IMR-90 (cell line): ENCODE data around the gene GRM4. TPM values are rescaled to one million over a fixed set of nuclear protein-coding genes. Genes with fewer than 3 reads are reported as not detected.

Source experiments
- ATAC-seq: fragments of 200-7000 bp; cut with Tn5 transposase; 2 replicates; pipeline ENCODE4 v1.9.1; 2020; ENCODE audit warnings: low read depth, mild to moderate bottlenecking, moderate library complexity
- BruUV-seq: library from RNA; stranded (reverse); fragments of 400-500 nt; replicated peaks from 2 replicates; lab custom pipeline; 2021; lab: Mats Ljungman, UMichigan
- CTCF ChIA-PET: fragments of 300-600 bp; formaldehyde crosslinking; extraction: SDS; loops from one replicate; lab custom pipeline; 2021; ENCODE audit warnings: antibody characterized with exemption; lab: Yijun Ruan, JAX
- POLR2A ChIA-PET: fragments of 300-600 bp; sonication (Branson Sonifier 250); formaldehyde crosslinking; loops from one replicate; lab custom pipeline; 2022; ENCODE audit warnings: antibody characterized with exemption; ENCODE audit not compliant: unreplicated experiment; lab: Charles Lee
- DNase-seq: peaks from one replicate; pipeline ENCODE4 v3.0.0; 2013
- H2AFZ ChIP-seq: replicated peaks from 2 replicates; pipeline ENCODE3; 2013; ENCODE audit warnings: low read length, mild to moderate bottlenecking; ENCODE audit not compliant: poor library complexity
- H2AK5ac ChIP-seq: 2 replicates; pipeline ENCODE4 v1.6.1; 2013; ENCODE audit warnings: low read depth, low read length, inconsistent platforms
- H2AK9ac ChIP-seq: replicated peaks from 2 replicates; pipeline ENCODE3; 2013; ENCODE audit warnings: mild to moderate bottlenecking, low read depth, low read length, moderate library complexity; ENCODE audit not compliant: poor library complexity
- H2BK120ac ChIP-seq: 2 replicates; pipeline ENCODE4 v1.6.1; 2013; ENCODE audit warnings: low read depth, low read length, inconsistent platforms
- H2BK15ac ChIP-seq: 3 replicates; pipeline ENCODE4 v1.6.1; 2013; ENCODE audit warnings: low read depth, low read length, inconsistent platforms
- H2BK20ac ChIP-seq: 2 replicates; pipeline ENCODE4 v1.6.1; 2013; ENCODE audit warnings: low read depth, mild to moderate bottlenecking, inconsistent platforms, low read length, moderate library complexity
- H2BK5ac ChIP-seq: 2 replicates; pipeline ENCODE4 v1.6.1; 2013; ENCODE audit warnings: mild to moderate bottlenecking, low read depth, low read length, inconsistent platforms; ENCODE audit not compliant: poor library complexity, severe bottlenecking
- H3K14ac ChIP-seq: replicated peaks from 2 replicates; pipeline ENCODE4 v1.6.1; 2013; ENCODE audit warnings: low read depth, low read length, inconsistent platforms
- H3K18ac ChIP-seq: 2 replicates; pipeline ENCODE4 v1.6.1; 2013; ENCODE audit warnings: low read depth, low read length, control low read depth
- H3K23ac ChIP-seq: 2 replicates; pipeline ENCODE4 v1.6.1; 2013; ENCODE audit warnings: low read depth, low read length, inconsistent platforms
- H3K27ac ChIP-seq: 2 replicates; pipeline ENCODE4 v1.5.1; 2013; ENCODE audit warnings: mild to moderate bottlenecking, control low read depth, low read length; ENCODE audit not compliant: insufficient read depth
- H3K27me3 ChIP-seq: 2 replicates; pipeline ENCODE4 v1.6.1; 2013; ENCODE audit warnings: low read length; ENCODE audit not compliant: control insufficient read depth, insufficient read depth
- H3K36me3 ChIP-seq: 2 replicates; pipeline ENCODE4 v1.6.1; 2013; ENCODE audit warnings: low read length, mixed read lengths; ENCODE audit not compliant: control insufficient read depth, insufficient read depth
- H3K4ac ChIP-seq: 2 replicates; pipeline ENCODE4 v1.6.1; 2013; ENCODE audit warnings: low read depth, low read length, inconsistent platforms
- H3K4me1 ChIP-seq: 2 replicates; pipeline ENCODE4 v1.6.1; 2013; ENCODE audit warnings: low read length, mixed read lengths; ENCODE audit not compliant: control insufficient read depth, insufficient read depth
- H3K4me2 ChIP-seq: 2 replicates; pipeline ENCODE4 v1.6.1; 2013; ENCODE audit warnings: low read depth, mild to moderate bottlenecking, control low read depth, low read length, moderate library complexity
- H3K4me3 ChIP-seq: 2 replicates; pipeline ENCODE4 v1.5.1; 2013; ENCODE audit warnings: low read depth, mild to moderate bottlenecking, control low read depth, low read length, moderate library complexity; ENCODE audit not compliant: insufficient read depth
- H3K56ac ChIP-seq: 2 replicates; pipeline ENCODE4 v1.6.1; 2013; ENCODE audit warnings: low read length, inconsistent platforms; ENCODE audit not compliant: insufficient read depth; ENCODE audit errors: extremely low read depth
- H3K79me1 ChIP-seq, 2 experiments: 2 replicates each; pipeline ENCODE4 v1.6.1; 2013; ENCODE audit warnings: low read length in 2 of 2, inconsistent platforms in 1 of 2, low read depth in 1 of 2
- H3K9ac ChIP-seq: 2 replicates; pipeline ENCODE4 v1.6.1; 2013; ENCODE audit warnings: low read depth, low read length, control low read depth
- H3K9me1 ChIP-seq: 2 replicates; pipeline ENCODE4 v1.6.1; 2013; ENCODE audit warnings: low read length, inconsistent platforms; ENCODE audit not compliant: insufficient read depth
- H3K9me3 ChIP-seq: 2 replicates; pipeline ENCODE4 v1.6.1; 2013; ENCODE audit warnings: low read length; ENCODE audit not compliant: control insufficient read depth, insufficient read depth
- H4K20me1 ChIP-seq: 2 replicates; pipeline ENCODE4 v1.6.1; 2013; ENCODE audit warnings: low read length, inconsistent platforms; ENCODE audit not compliant: insufficient read depth
- H4K5ac ChIP-seq: 2 replicates; pipeline ENCODE4 v1.6.1; 2013; ENCODE audit warnings: mild to moderate bottlenecking, low read depth, low read length, control low read depth
- H4K8ac ChIP-seq, 2 experiments: 2 replicates each; pipeline ENCODE4 v1.6.1; 2013; ENCODE audit warnings: low read depth in 2 of 2, low read length in 2 of 2, control low read depth in 1 of 2, inconsistent platforms in 1 of 2
- H4K91ac ChIP-seq: 2 replicates; pipeline ENCODE4 v1.6.1; 2013; ENCODE audit warnings: low read depth, low read length, inconsistent platforms; ENCODE audit not compliant: insufficient read depth
- CHD1 ChIP-seq: IDR thresholded peaks from 2 replicates; pipeline ENCODE4 v1.6.1; 2012; ENCODE audit warnings: low read depth, low read length, improper control_type of control experiment
- MXI1 ChIP-seq: IDR thresholded peaks from 2 replicates; pipeline ENCODE4 v1.6.1; 2012; ENCODE audit warnings: low read depth, mild to moderate bottlenecking, low read length, moderate library complexity, borderline replicate concordance
- RAD21 ChIP-seq: IDR thresholded peaks from 2 replicates; pipeline ENCODE4 v1.6.1; 2012; ENCODE audit warnings: low read length, improper control_type of control experiment
- RCOR1 ChIP-seq: IDR thresholded peaks from 2 replicates; pipeline ENCODE4 v1.6.1; 2012; ENCODE audit warnings: mild to moderate bottlenecking, low read length, improper control_type of control experiment; ENCODE audit not compliant: insufficient replicate concordance
- WGBS, 2 experiments: methylation state at CpG; one replicate each; pipeline versions ENCODE4 v1.1.5 to v1.1.7; 2013; ENCODE audit warnings: missing lambda C conversion rate in 2 of 2; ENCODE audit not compliant: insufficient read length in 1 of 2; ENCODE audit errors: extremely low coverage in 2 of 2; 5-methylcytosine and 5-hydroxymethylcytosine counted together
- dilution Hi-C: fragments of 300-500 bp; cut with HindIII; formaldehyde crosslinking; loops from one replicate; pipeline ENCODE4 v1.14.3; 2018; ENCODE audit warnings: low sequenced_read_pairs; ENCODE audit not compliant: unreplicated experiment
- in situ Hi-C: fragments of 300-500 bp; cut with MboI; formaldehyde crosslinking; loops from 3 replicates; pipeline ENCODE4 v1.14.3; 2019; ENCODE audit warnings: low sequenced_read_pairs, inconsistent platforms, mixed read lengths
- intact Hi-C: fragments of 100-400 bp; cut with micrococcal nuclease; formaldehyde crosslinking; loops from 2 replicates; pipeline ENCODE4 v1.10.0; 2022
- polyA plus RNA-seq, 3 experiments: library from polyadenylated mRNA; depleted of rRNA; stranded (reverse); fragments of >200 nt; gene quantifications; 2 replicates each; pipeline ENCODE4 v1.2.3, GENCODE V29; 2012; ENCODE audit warnings: low replicate concordance in 1 of 3
- total RNA-seq: library from RNA; depleted of rRNA; stranded (reverse); fragments of >200 nt; gene quantifications from 2 replicates; pipeline ENCODE4 v1.2.3, GENCODE V29; 2012
- TF ChIP-seq, protein P1 (sequence below): fragments of 150-350 bp; IDR thresholded peaks from 2 replicates; pipeline ENCODE4 v1.6.1; 2017; ENCODE audit warnings: mild to moderate bottlenecking, antibody characterized with exemption, low read length, low read depth

Gene GRM4
- total and polyA plus RNA-seq, 2 of the 4 experiments (the other 2 are of a cell fraction), result 0.02 TPM; not detected in 1

GRCh38 chr6:34179106-34179720 is 33.3 kb upstream of the GRM4 start:
- no peak overlapping the region for H2BK5ac ChIP-seq
- dilution Hi-C loops, result no loop called here
- ATAC-seq, result no peak
- no peak overlapping the region for H3K56ac ChIP-seq
- BruUV-seq, result no TSS peak
- no peaks in the 10 kb centered on the region for H3K4me1 ChIP-seq
- H3K23ac ChIP-seq, result no peak overlapping the region
- no peak overlapping the region for H2BK120ac ChIP-seq
- H4K5ac ChIP-seq, result no peak overlapping the region
- H2AK9ac ChIP-seq, result no peak overlapping the region
- TF ChIP-seq, protein P1, sequence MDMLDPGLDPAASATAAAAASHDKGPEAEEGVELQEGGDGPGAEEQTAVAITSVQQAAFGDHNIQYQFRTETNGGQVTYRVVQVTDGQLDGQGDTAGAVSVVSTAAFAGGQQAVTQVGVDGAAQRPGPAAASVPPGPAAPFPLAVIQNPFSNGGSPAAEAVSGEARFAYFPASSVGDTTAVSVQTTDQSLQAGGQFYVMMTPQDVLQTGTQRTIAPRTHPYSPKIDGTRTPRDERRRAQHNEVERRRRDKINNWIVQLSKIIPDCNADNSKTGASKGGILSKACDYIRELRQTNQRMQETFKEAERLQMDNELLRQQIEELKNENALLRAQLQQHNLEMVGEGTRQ, result no peak
- TF ChIP-seq RAD21 (no peak), CHD1 (no peak), MXI1 (no peak), RCOR1 (no peak)
- H2BK15ac ChIP-seq, result no peak overlapping the region
- H3K9me3 ChIP-seq, result peaks cover 5% of the 10 kb centered on the region; the same call in 1 of the 2 replicates
- H3K27ac ChIP-seq, result no peak overlapping the region
- DNase-seq, result no peak
- no peak overlapping the region for H3K4ac ChIP-seq
- ChIA-PET POLR2A (no interaction called here), CTCF (no interaction called here)
- no peaks in the 10 kb centered on the region for H4K20me1 ChIP-seq
- H2BK20ac ChIP-seq, result no peak overlapping the region
- H3K9me1 ChIP-seq, result 0 out of 2 replicates have a peak, but pooled peaks cover 3% of the 10 kb centered on the region
- H3K79me1 ChIP-seq, result no peaks in the 10 kb centered on the region
- WGBS, 2 experiments, result 39% methylated on average over 7 of the region's 12 CpGs; no CpG with 5 or more reads in 1 of the 2 experiments
- H4K91ac ChIP-seq, result no peak overlapping the region
- in situ Hi-C loops, result no loop called here
- H3K18ac ChIP-seq, result no peak overlapping the region
- peaks cover 8% of the 10 kb centered on the region for H3K27me3 ChIP-seq
- H3K36me3 ChIP-seq, result no peaks in the 10 kb centered on the region
- no peak overlapping the region for H4K8ac ChIP-seq
- no peak overlapping the region for H3K4me3 ChIP-seq
- H3K4me2 ChIP-seq, result no peak overlapping the region
- H2AFZ ChIP-seq, result no peak overlapping the region
- H2AK5ac ChIP-seq, result no peak overlapping the region
- no peak overlapping the region for H3K9ac ChIP-seq
- no peak overlapping the region for H3K14ac ChIP-seq
- intact Hi-C loops, result no loop called here
